ENCODE data around the gene ESRRA. TPM values are rescaled to one million over a fixed set of nuclear protein-coding genes. Genes with fewer than 3 reads are reported as not detected.

ESRRA gene
- total and polyA plus RNA-seq, 9 of the 15 experiments (the other 6 are each of a cell fraction or from before 2014, with no cell fraction given): 0.27 to 89.7 (median 23.7) TPM

DNA sequence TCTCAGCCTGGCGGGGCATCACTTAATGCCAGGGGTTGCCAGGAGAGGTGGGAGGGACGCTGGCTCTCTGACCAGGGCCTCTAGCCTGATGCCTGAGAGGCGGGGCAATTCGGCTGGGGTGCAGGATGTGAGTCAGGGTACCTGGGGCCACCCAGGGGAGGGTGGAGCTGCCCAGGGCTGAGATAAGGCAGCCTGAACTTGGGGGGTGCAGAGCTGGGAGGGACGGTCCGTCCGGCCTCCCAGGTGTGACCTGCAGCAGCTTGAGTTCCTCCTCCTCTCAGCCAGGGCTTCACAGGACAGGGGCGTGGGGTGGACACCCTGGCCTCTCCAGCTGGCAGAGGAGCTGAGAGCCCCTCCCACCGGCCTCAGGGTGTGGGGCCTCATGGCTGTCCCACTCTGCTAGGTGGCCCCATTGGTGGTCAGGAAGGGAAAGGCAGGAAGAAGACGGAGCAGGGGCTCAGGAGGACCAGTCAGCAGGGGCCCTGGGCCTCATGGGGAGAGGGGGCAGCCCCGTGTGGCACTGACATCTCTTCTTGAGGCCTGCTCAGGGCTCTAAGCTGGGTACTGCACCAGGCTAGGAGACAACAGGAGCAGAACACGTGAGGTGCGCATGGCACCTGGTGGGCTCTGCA lies 52.7 kb downstream of the ESRRA start (continued):
- TF ChIP-seq SMARCA4 (IDR thresholded peaks at IDR 0.05) (peak; percentile 54), DIDO1 (tag; IDR thresholded peaks at IDR 0.05; ENCODE audit: low read depth) (no peak), ZBTB1 (CRISPR knock-in tag; IDR thresholded peaks at IDR 0.05; ENCODE audit: borderline replicate concordance, low read depth) (no peak), HDAC3 (IDR thresholded peaks at IDR 0.05; ENCODE audit: borderline replicate concordance, partially characterized antibody) (no peak), ZNF589 (CRISPR knock-in tag; IDR thresholded peaks at IDR 0.05; ENCODE audit: low read depth) (no peak), TAF7 (tag; IDR thresholded peaks at IDR 0.05) (no peak), MTA3 (IDR thresholded peaks at IDR 0.05; ENCODE audit: borderline replicate concordance) (peak; percentile 28; the same call in 1 of the 2 replicates), KAT2B (IDR thresholded peaks at IDR 0.05; ENCODE audit: low read depth, low read length) (no peak), YY1 (IDR thresholded peaks at IDR 0.05; ENCODE audit: borderline replicate concordance in 1 of 3, control insufficient read depth in 1 of 3, extremely low read depth in 1 of 3, insufficient read depth in 3 of 3, insufficient read length in 1 of 3, insufficient replicate concordance in 2 of 3, low read depth in 1 of 3, low read length in 2 of 3) (no peak), NBN (IDR thresholded peaks at IDR 0.05; ENCODE audit: low read depth) (no peak), ZZZ3 (IDR thresholded peaks at IDR 0.05) (no peak), POLR2B (IDR thresholded peaks at IDR 0.05; ENCODE audit: low read depth, partially characterized antibody) (peak; percentile 19), ZNF212 (CRISPR knock-in tag; IDR thresholded peaks at IDR 0.05) (no peak), PRPF4 (IDR thresholded peaks at IDR 0.05; ENCODE audit: insufficient read depth, low read depth, low read length, poor library complexity, severe bottlenecking) (no peak), MYNN (IDR thresholded peaks at IDR 0.05) (peak; percentile 86), MYNN (CRISPR knock-in tag; IDR thresholded peaks at IDR 0.05) (no peak), ARID1B (IDR thresholded peaks at IDR 0.05) (peak; percentile 68), MEF2D (tag; conservative IDR thresholded peaks at IDR 0.05; ENCODE audit: low read depth) (no peak), PHF20 (IDR thresholded peaks at IDR 0.05; ENCODE audit: partially characterized antibody) (no peak)
- TF ChIP-seq, protein P1, sequence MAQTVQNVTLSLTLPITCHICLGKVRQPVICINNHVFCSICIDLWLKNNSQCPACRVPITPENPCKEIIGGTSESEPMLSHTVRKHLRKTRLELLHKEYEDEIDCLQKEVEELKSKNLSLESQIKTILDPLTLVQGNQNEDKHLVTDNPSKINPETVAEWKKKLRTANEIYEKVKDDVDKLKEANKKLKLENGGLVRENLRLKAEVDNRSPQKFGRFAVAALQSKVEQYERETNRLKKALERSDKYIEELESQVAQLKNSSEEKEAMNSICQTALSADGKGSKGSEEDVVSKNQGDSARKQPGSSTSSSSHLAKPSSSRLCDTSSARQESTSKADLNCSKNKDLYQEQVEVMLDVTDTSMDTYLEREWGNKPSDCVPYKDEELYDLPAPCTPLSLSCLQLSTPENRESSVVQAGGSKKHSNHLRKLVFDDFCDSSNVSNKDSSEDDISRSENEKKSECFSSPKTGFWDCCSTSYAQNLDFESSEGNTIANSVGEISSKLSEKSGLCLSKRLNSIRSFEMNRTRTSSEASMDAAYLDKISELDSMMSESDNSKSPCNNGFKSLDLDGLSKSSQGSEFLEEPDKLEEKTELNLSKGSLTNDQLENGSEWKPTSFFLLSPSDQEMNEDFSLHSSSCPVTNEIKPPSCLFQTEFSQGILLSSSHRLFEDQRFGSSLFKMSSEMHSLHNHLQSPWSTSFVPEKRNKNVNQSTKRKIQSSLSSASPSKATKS (CRISPR knock-in tag; IDR thresholded peaks at IDR 0.05): no peak
- TF ChIP-seq, protein P2, sequence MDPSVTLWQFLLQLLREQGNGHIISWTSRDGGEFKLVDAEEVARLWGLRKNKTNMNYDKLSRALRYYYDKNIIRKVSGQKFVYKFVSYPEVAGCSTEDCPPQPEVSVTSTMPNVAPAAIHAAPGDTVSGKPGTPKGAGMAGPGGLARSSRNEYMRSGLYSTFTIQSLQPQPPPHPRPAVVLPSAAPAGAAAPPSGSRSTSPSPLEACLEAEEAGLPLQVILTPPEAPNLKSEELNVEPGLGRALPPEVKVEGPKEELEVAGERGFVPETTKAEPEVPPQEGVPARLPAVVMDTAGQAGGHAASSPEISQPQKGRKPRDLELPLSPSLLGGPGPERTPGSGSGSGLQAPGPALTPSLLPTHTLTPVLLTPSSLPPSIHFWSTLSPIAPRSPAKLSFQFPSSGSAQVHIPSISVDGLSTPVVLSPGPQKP (CRISPR knock-in tag; IDR thresholded peaks at IDR 0.05): no peak
- TF ChIP-seq, protein P3, sequence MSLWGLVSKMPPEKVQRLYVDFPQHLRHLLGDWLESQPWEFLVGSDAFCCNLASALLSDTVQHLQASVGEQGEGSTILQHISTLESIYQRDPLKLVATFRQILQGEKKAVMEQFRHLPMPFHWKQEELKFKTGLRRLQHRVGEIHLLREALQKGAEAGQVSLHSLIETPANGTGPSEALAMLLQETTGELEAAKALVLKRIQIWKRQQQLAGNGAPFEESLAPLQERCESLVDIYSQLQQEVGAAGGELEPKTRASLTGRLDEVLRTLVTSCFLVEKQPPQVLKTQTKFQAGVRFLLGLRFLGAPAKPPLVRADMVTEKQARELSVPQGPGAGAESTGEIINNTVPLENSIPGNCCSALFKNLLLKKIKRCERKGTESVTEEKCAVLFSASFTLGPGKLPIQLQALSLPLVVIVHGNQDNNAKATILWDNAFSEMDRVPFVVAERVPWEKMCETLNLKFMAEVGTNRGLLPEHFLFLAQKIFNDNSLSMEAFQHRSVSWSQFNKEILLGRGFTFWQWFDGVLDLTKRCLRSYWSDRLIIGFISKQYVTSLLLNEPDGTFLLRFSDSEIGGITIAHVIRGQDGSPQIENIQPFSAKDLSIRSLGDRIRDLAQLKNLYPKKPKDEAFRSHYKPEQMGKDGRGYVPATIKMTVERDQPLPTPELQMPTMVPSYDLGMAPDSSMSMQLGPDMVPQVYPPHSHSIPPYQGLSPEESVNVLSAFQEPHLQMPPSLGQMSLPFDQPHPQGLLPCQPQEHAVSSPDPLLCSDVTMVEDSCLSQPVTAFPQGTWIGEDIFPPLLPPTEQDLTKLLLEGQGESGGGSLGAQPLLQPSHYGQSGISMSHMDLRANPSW (CRISPR knock-in tag; IDR thresholded peaks at IDR 0.05): no peak
